GM06990 (cell line): ENCODE measurements around the gene NLE1.

ENCODE experiments used
- DNase-seq: peaks from one replicate; pipeline ENCODE4 v3.0.0-alpha.2; 2011; ENCODE audit not compliant: insufficient read length; ENCODE audit errors: extremely low read depth
- H3K27me3 ChIP-seq: replicated peaks from 2 replicates; pipeline ENCODE4 v1.6.0; 2011; ENCODE audit warnings: low read length; ENCODE audit not compliant: control insufficient read depth, insufficient read depth
- H3K36me3 ChIP-seq: 2 replicates; pipeline ENCODE4 v1.5.1; 2011; ENCODE audit warnings: low read length; ENCODE audit not compliant: control insufficient read depth, insufficient read depth
- H3K4me3 ChIP-seq: replicated peaks from 2 replicates; pipeline ENCODE4 v1.5.1; 2011; ENCODE audit warnings: low read depth, mild to moderate bottlenecking, control low read depth, low read length
- TF ChIP-seq, protein P1 (sequence below): IDR thresholded peaks from 2 replicates; pipeline ENCODE4 v1.5.1; 2011; ENCODE audit warnings: low read length, control low read depth, mild to moderate bottlenecking, inconsistent platforms; ENCODE audit not compliant: insufficient read depth, poor library complexity, severe bottlenecking

NLE1 gene

DNA sequence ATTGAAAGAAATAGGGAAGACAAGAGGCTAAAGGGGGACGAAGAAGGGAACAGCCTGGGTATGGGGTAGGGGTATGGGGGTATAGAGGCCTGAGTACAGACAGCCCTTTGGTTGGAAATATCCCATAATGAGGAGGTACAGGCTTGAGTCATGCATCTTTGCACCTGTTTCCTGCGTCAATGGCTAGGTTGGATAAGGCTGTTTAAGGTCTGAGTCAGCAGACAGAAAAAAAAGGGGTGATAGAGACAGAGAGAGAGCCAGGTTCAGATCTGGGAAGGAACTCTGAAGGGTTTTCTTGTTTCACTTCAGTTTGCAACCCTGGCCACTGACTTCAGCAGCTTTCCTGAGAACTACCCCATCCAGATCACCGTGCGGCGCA, 12.1 kb downstream of the NLE1 start:
- TF ChIP-seq, protein P1, sequence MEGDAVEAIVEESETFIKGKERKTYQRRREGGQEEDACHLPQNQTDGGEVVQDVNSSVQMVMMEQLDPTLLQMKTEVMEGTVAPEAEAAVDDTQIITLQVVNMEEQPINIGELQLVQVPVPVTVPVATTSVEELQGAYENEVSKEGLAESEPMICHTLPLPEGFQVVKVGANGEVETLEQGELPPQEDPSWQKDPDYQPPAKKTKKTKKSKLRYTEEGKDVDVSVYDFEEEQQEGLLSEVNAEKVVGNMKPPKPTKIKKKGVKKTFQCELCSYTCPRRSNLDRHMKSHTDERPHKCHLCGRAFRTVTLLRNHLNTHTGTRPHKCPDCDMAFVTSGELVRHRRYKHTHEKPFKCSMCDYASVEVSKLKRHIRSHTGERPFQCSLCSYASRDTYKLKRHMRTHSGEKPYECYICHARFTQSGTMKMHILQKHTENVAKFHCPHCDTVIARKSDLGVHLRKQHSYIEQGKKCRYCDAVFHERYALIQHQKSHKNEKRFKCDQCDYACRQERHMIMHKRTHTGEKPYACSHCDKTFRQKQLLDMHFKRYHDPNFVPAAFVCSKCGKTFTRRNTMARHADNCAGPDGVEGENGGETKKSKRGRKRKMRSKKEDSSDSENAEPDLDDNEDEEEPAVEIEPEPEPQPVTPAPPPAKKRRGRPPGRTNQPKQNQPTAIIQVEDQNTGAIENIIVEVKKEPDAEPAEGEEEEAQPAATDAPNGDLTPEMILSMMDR: no peak
- DNase-seq: no peak
- H3K4me3 ChIP-seq: no peak overlapping the region
- H3K36me3 ChIP-seq: peaks cover 24% of the 10 kb centered on the region
- no peaks in the 10 kb centered on the region for H3K27me3 ChIP-seq

DNA sequence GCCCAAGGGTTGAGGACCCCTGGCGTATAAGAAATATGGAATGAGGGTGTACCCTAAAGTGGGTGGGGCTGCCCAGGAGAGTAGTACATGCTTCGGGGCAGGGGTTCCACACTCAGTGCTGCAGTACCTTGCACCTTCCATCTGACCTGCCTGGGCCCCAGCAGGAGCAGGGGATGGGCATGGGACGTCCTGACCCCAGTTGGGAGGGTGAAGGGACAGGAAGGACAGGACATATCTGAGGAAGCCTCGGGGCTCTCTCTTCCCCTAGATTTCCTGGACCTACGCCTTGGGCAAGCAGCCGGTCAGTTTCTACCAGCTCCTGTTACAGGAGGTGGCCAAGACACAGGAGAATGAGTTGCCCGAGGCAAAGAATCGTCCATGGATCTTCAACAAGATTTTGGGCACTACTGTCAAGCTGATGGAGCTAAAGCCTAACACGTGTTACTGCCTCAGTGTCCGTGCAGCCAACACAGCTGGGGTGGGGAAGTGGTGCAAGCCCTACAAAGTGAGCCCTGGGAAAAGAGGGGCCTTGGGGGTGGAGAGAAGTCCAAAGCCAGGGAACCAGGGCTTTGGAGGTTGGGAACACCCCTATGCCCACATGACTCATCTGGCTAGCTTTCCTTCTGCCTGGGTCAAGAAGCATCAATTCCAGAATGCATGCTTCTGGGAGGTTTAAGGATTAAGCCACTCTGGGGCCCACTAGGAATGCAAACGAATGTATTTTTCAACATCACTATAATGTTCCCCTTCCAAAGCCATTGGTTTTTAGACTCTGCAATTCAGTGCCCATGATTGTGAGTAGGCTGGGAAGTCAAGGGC, 12.7 kb downstream of the NLE1 start:
- Histone ChIP-seq H3K27me3 (no peaks in the 10 kb centered on the region), H3K4me3 (no peak overlapping the region), H3K36me3 (peaks cover 23% of the 10 kb centered on the region)
- TF ChIP-seq, protein P1: no peak
- DNase-seq: no peak

DNA sequence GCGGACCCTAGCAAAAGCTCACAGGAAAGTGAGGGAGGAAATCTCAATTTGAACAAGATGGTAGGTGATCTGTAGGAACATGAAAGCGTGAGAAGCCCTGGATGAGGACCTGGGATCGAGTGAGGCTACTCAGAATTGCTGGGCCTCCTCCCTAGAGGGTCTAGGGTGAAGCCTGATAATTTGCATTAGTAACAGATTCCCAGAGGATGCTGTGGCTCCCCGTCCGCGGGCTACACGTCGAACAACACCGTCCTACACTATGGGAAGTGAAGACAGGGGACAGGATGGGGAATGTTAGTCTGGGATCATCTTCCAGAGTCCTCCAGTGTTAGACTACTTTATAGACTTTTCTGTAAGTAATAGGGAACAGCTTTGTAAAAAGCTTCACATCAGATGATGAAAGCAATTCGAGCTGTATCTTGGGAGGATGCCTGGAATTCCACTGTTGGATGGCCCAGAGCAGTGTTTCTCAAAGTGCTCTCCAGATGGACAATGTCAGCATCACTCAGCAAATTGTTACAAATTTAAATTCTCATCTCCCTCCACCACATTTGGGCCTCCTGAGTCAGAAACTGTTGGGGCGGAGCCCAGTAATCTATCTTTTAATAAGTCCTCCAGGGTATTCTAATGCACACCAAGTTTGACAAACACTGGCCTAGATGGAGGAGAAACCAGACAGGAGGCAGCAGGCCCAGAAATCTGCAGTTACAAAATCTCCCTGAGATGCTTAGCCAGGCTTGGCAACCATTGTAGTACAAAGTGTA, 14.2 kb downstream of the NLE1 start:
- no peak for DNase-seq
- Histone ChIP-seq H3K36me3 (peaks cover 15% of the 10 kb centered on the region), H3K27me3 (no peaks in the 10 kb centered on the region), H3K4me3 (no peak overlapping the region)
- TF ChIP-seq, protein P1: no peak

DNA sequence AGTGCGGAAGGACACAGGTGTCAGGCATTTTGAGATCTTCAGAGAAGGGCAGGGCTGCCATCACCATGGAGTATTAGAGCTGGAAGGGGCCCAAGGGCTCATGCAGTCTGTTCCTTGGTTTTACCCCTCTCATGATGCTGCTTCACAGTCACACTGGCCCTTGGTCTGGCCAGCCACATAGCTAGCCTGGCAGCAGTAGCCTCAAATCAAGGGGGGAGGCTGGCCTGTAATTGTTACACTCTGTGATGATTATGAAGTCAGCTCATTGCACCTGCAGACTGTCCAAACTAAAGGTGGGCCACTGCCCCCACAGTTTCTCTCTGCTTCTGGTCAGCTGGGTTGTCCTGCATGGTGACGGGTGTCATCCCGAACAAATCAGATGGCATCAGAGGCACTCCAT, 20.8 kb downstream of the NLE1 start, which contains the start of gene FNDC8:
TSS of gene FNDC8 (plus strand) at position 301 of the 400 bp plus-strand sequence. CDS start at position 380, 79 bp downstream.
- TF ChIP-seq, protein P1: no peak
- Histone ChIP-seq H3K4me3 (no peak within 1 kb of the TSS), H3K27me3 (no peaks in the 10 kb centered on the region), H3K36me3 (no peaks in the 10 kb centered on the region)
- DNase-seq: no peak

DNA sequence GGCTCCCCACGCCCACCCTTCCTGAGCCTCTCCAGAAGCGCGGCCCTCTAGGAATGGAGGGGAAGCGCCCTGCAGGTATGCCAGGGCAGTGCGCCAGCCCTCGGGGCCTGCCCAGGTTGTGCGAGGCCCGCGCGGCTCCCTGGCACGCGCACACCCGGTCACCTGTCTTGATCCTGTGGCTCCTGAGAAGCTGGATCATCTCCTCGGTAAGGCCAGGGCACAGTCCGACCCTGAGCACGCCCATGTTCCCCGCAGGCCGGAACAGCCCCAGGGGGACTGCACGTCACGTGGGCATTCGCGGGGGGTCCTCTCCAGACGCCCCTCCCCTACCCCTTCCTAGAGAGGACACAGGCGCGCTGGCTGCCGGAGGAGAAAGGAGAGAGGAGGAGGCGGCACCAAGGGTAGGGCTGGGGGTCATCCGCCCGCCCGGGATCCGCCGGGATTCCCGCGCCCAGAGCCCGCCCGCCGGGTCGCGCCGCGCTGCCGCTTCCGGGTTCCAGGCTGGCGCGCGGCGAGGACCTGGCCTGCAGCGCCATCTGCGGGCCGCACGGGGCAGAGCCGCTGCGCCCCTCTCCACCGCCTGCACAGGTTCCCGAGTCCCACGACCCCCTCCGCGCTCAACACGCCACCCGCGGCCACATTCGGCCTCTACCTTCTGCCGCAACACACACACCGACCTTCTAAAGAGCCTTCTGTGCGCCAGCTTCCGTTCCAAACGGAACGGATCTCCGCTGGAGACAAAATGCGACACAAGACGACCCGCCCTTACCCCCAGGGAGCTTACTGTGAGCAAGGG, 22.5 kb downstream of the NLE1 start, which contains the start of gene RAD51D:
TSS of gene RAD51D (minus strand) at position 491 of the 796 bp plus-strand sequence. CDS start at position 244, 247 bp downstream.
- TF ChIP-seq, protein P1: peak; percentile 73
- DNase-seq: peak; percentile 89
- no peaks in the 10 kb centered on the region; the same call in 1 of the 2 replicates for H3K36me3 ChIP-seq
- peak within 1 kb of the TSS; percentile 85 for H3K4me3 ChIP-seq
- H3K27me3 ChIP-seq: no peaks in the 10 kb centered on the region
